IPS-NIHi7 (cell line): ENCODE results near the gene PCNP.
"Not testable (repeated sequence)": the region's sequence is repeated elsewhere in the genome, so short reads cannot be mapped to it uniquely, and the experiment has no call there.

ENCODE experiments used
- DNase-seq: peaks from one replicate; pipeline ENCODE4 v3.0.0; 2012; ENCODE audit warnings: mixed read lengths; ENCODE audit errors: extremely low spot score

The PCNP gene

GRCh38 chr3:101633186-101633585 lies 59.2 kb downstream of the PCNP start:
- DNase-seq, result no peak

- no peak for DNase-seq
Observed at GRCh38 chr3:101634591-101635196, 60.7 kb downstream of the PCNP start.

GRCh38 chr3:101635345-101635744 lies 61.4 kb downstream of the PCNP start:
- DNase-seq, result no peak

- DNase-seq, result peak; percentile 75
Observed at GRCh38 chr3:101635954-101636798, 62.2 kb downstream of the PCNP start.

- DNase-seq, result no peak
Observed at GRCh38 chr3:101637451-101637850, 63.5 kb downstream of the PCNP start.

GRCh38 chr3:101638261-101638745 lies 64.3 kb downstream of the PCNP start:
- DNase-seq, result peak; percentile 50

- no peak for DNase-seq
Observed at GRCh38 chr3:101639280-101639963, 65.4 kb downstream of the PCNP start.

- DNase-seq, result no peak
Observed at GRCh38 chr3:101640256-101640655, 66.3 kb downstream of the PCNP start.

GRCh38 chr3:101641397-101642115 lies 67.6 kb downstream of the PCNP start:
- not testable (repeated sequence) for DNase-seq

GRCh38 chr3:101642441-101642840 lies 68.5 kb downstream of the PCNP start:
- no peak for DNase-seq

- no peak for DNase-seq
Observed at GRCh38 chr3:101643009-101643844, 69.2 kb downstream of the PCNP start.
